Iris pigment epithelial cell (primary cell): ENCODE measurements around the gene RASGRF2.

ENCODE experiments used
- DNase-seq: peaks from one replicate; pipeline ENCODE4 v3.0.0-alpha.2; 2011; ENCODE audit warnings: low read depth

RASGRF2 gene

DNA sequence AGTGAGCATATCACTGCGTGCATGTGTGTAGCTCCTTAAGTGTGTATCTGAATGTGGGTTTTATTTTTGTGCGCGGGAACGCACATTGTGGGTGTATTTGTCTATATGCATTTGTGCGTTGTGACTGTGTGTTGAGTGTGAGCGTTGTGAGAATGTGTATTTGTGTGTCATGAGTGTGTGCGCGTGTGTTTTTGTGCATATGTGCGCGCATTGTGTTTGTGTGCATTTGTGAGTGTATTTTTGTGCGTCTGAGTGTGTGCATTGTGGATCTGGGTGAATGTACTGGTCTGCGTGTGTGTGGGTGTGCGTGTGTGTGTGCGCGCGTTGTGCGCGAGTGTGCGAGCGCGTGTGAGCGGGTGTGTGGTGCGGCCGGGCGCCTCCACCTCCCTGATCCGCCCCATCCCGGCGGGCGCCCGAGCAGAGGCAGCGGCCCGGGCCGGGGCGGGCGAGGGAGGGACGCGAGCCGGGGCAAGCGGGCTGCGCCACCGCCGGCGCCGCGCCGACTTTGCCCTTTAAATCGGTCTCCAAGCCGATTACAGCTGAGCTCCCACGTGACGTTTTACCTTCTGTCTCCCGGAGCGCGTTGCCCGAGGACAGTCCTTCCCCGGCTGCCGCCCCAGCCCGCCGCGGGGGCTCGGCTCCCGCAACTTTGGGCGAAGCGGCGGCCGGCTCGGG is at the start of gene RASGRF2:
TSS of gene RASGRF2 (plus strand) at position 596 of the 675 bp plus-strand sequence. CDS start 376 bp downstream, outside the sequence.
- DNase-seq = peak; percentile 50

- no peak for DNase-seq
Measured at GRCh38 chr5:80912479-80912878, 47.7 kb upstream of the RASGRF2 start.

DNA sequence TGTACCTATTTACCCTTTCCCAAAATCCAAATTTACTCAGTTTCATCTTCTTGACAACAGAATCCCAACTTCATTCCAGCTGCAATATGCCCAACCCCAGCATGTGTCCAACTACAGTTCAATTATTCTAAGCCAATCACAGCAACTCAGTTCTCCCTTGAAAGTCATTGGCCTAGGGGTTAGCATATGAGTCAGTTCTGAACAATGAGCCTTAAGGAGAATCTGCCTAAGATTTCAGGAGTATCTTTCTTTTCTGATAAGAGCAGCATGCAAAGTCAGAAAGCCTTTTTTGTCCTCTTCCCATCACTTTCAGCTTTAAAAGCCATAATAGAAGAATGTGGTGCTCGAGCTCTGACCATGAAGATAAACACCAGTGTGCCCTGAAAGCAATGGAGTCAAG is 44.4 kb upstream of the RASGRF2 start:
- peak; percentile 56 for DNase-seq

DNA sequence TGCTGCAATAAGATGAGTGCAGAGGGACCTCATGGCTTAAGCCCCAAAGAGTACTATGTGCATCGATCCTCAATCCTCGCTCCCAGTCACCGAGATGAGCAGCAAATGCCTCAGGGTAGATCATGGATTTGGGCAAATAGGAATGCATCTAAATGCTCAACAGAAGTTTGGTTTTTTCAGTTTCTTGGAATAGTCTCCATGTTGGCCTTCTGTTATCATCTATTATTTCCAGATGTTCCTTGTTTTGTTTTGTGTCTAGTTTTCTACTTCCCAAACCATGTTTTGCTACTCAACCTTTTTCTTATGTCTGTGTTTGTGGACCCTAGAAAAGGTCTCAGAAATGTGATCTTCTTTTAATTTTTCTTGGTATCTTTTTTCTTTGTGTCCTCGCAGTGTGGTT is 43.5 kb upstream of the RASGRF2 start:
- no peak for DNase-seq

DNA sequence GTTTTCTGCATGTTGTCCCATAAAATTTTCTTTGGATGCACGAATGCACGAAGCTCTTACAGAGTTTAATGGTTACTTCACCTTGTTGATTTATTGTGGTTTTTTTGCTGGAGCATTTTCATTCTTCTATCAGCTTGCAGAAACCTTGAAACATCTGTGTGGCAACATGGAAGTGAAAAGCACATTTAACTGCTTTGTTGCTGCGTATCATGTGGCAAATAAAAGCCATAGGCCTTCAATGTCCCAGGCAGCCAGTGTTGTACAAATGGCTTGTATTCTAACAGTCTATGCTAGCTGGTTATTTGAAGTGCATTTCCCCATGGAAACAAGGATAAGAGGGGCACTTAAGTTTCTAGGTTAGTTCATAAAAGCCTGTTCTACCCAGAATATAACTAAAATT is 42.5 kb upstream of the RASGRF2 start:
- DNase-seq = no peak

- DNase-seq = peak; percentile 16
Measured at GRCh38 chr5:80919678-80920196, 40.4 kb upstream of the RASGRF2 start.

DNA sequence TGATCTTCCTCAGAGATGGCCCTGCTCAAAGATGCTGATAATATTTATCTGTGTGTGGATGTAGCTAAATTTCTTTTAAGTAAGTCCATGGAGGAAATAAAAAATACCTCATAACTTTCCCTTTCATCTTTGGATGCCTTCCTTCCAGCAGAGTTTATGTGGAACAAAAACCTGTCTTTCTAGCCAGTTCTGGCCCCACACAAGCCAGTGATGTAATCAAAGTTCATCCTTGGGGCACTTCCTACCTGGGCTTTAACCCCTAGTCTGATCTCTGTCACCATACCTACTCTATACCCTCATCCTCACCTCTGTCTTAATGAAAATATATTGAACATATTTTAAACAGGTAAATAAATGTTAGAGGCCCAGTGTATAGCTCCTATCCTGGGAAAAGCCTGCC is 39.8 kb upstream of the RASGRF2 start:
- no peak for DNase-seq

GRCh38 chr5:80921026-80921425 is 39.1 kb upstream of the RASGRF2 start:
- DNase-seq = no peak

DNA sequence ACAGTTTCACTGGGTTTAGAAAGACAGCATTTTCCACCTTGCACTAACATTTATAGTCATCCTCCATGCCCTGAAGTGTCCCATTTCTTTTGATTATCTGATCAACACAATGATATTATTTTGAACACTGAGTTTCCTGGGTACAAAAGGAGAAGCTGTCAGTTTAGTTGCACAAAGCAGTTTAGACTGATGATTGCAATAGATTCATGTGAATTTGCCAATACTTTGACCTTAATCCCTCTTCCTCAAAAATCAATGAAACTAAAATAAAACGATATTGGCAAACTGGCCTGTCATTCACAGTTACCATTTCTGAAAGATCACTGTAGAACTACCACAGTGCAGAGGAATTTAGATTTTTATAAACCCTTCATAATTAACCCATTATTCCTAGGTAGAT is 34.2 kb upstream of the RASGRF2 start:
- no peak for DNase-seq

GRCh38 chr5:80926536-80926935 is 33.6 kb upstream of the RASGRF2 start:
- no peak for DNase-seq

GRCh38 chr5:80926979-80927656 is 33.0 kb upstream of the RASGRF2 start:
- no peak for DNase-seq

DNA sequence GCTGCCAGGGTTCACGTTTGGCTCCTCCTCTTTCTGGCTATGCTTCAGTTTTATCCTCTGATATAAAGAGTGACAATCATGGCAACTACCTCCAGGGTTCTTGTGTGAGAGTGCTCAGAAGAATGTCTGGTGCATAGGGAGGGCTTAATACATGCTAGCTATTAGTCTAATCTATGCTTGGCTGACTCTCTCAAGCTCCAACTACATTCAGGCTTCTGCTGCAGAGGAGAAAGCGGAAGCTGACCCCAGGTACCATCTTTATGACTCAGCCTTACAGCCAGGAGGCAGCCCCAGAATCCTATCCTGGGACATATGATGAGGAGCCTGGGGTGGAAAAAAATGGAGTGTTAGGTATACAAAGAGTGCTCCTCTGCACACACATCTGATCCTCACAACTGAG is 32.1 kb upstream of the RASGRF2 start:
- DNase-seq = no peak

DNA sequence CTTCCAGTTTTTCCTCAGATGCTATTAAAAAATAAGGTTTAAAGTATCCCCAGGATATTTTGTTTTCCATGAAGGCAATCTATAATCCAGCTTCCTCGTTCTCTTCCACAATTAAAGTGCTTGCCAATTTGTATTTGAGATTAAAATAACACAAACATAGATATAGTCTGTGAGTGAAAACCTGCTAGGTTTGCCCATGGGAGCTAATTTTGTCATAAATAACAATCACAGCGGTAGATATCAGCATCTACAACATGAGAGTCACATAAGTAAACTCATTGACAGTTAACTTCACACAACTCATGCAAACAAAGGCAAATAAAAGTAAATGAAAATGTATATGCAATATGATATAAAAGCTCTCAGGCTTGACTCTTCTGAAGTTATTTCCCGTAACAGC is 29.2 kb upstream of the RASGRF2 start:
- no peak for DNase-seq

DNA sequence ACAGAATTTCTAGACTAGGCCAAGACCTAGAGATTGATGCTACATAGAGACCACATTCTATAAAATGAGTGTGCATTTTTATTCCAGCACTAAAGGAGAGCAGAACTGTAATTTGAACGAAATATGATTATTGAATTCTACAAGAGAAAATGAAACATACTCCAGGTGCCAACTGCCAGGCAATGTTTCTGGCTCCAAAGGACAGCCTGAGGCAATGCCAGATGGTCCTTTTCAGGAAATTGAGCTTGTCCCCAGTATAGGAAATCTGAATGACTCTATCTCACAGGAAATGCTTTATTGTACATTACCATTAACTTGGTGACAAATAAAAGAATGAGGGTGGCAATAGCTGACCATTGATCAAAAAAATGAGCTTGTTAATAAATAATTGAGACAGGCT is 28.8 kb upstream of the RASGRF2 start:
- DNase-seq = no peak

- DNase-seq = no peak
Measured at GRCh38 chr5:80933036-80933435, 27.1 kb upstream of the RASGRF2 start.

- no peak for DNase-seq
Measured at GRCh38 chr5:80934751-80935150, 25.4 kb upstream of the RASGRF2 start.

GRCh38 chr5:80935811-80936385 is 24.3 kb upstream of the RASGRF2 start:
- no peak for DNase-seq

- no peak for DNase-seq
Measured at GRCh38 chr5:80936881-80937280, 23.3 kb upstream of the RASGRF2 start.

DNA sequence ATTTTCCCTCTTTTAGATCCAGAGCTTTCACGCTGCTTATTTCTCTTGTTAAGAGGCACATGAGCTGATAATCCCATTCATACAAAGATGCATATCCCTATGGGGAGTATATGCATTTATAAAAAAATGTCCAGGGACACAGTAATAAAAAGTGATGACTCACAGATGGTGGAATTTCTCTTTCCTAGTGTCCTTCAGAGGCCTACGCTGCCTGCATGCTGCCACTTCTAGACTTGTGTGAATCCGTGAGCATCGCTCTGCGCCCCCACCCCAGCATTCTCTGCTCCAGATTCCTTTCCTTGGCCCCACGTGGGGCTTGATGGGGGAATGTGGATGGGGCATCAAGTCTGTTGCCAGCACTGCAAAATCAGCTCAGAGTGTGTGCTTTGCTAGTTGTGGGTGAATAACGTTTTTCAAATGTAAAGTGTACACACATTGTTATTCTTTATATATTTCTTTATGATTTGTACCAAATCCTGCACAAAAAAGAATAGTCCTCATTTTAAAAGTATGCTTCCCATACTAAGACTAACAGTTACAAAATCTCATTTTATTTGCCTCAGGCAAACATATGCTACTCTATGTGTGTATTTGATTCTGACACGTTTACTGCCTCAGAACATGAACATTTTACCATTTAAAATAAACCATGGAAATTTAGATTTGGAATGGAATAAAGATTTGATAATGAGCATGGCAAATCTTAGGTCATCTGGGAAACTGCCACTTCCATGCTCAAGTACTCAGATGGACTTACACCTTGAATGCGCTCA is 22.4 kb upstream of the RASGRF2 start:
- peak; percentile 40 for DNase-seq

DNA sequence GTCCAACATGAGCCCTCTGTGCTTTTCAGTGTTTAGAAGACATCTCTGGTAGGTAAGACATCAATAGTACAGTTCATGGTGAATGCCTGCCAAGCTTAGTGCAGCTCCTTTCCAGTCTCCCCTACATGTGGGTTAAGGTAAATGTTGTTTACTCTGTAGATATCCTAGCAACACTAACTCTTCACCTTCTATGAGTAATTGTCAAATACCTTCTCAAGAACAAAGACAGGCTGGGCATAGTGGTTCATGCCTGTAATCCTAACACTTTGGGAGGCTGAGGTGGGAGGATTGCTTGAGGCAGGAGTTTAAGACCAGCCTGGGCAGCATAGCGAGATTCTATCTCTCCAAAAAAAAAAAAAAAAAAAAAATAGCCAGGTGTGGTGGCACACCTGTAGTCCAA is 18.7 kb upstream of the RASGRF2 start:
- no peak for DNase-seq

DNA sequence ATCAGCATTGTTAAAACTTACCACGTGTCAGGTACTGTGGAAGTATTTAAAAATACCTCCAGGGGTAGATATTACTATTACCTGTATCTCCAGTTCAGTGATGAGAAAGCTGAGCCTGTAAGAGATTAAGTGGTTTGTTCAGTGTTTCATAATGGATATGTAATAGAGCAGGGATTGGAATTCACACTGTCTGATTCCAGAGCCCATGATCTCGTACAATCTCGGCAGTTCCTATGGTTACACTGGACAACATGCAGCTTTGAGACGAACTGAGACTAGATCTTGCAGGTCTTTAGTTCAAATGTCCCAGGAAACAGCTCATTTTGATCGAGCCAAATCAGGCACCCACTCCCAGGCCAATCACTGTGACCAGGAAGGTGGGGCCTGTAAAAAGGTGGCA is 8.8 kb upstream of the RASGRF2 start:
- DNase-seq = no peak

DNA sequence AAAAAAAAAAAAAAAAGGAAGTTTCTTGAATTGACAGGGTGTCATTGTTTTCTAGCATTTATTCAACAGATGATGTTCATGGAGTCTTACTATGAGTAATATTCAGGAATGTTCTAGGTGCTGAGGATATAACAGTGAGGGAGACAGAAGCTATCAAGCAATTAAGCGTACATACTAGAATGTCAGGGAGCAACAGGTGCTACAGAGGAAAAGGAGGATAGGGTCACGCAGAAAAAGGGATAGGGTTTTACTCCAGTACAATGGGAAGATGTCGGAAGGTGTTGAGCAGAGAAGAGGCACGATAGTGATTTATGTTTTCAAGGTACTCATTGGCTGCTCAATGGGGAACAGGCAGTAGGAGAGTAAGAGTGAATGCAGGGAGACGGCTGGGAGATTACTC is 6.6 kb upstream of the RASGRF2 start:
- no peak for DNase-seq
